ENCODE data around the gene ACTN1.

Gene ACTN1

GRCh38 chr14:68998062-68998461 lies 19.0 kb upstream of the ACTN1 start:
- Histone ChIP-seq H3K9ac (ENCODE audit: low read length) (no peak overlapping the region), H3K23ac (ENCODE audit: low read length) (no peak overlapping the region), H2BK120ac (ENCODE audit: insufficient read depth, low read length, poor library complexity) (no peak overlapping the region), H3K79me2 (ENCODE audit: control insufficient read depth, insufficient read depth, low read length, poor library complexity) (no peaks in the 10 kb centered on the region), H3K4me1 (ENCODE audit: control insufficient read depth in 1 of 2, insufficient read depth in 2 of 2, low read length in 2 of 2) (peaks cover 9 to 11% of the 10 kb centered on the region in 2 experiments), H2BK5ac (ENCODE audit: low read depth, low read length, poor library complexity) (no peak overlapping the region), H3K4ac (ENCODE audit: low read depth, low read length) (no peak overlapping the region), H4K91ac (ENCODE audit: low read depth, low read length) (no peak overlapping the region), H3K27me3 (ENCODE audit: insufficient read depth, low read length) (no peaks in the 10 kb centered on the region), H3K18ac (ENCODE audit: low read length) (no peak overlapping the region), H3K9me3 (ENCODE audit: insufficient read depth, low read depth, low read length) (no peaks in the 10 kb centered on the region), H3K36me3 (ENCODE audit: control insufficient read depth in 1 of 2, insufficient read depth in 2 of 2, low read length in 2 of 2) (no peaks in the 10 kb centered on the region), H3K14ac (ENCODE audit: low read length) (no peak overlapping the region), H3K79me1 (ENCODE audit: low read length) (peaks cover 1% of the 10 kb centered on the region), H4K8ac (ENCODE audit: low read depth, low read length) (no peak overlapping the region), H3K27ac (ENCODE audit: low read depth, low read length) (no peak overlapping the region), H2AK5ac (ENCODE audit: low read length) (no peak overlapping the region), H2BK12ac (ENCODE audit: low read length) (no peak overlapping the region), H4K12ac (ENCODE audit: low read depth, low read length) (no peak overlapping the region), H2AFZ (ENCODE audit: insufficient read depth, low read length, poor library complexity) (no peak overlapping the region), H3K4me2 (ENCODE audit: low read length) (no peak overlapping the region), H3K4me3 (ENCODE audit: low read depth, low read length) (no peak overlapping the region)
- WGBS (ENCODE audit: extremely low coverage, insufficient coverage, insufficient read length): no CpG with 5 or more reads among the region's 5 CpGs
- DNase-seq: no peak

- no peak for DNase-seq
- H3K4me3 ChIP-seq (ENCODE audit: low read depth, low read length): no peak overlapping the region
- no peak overlapping the region for H4K12ac ChIP-seq (ENCODE audit: low read depth, low read length)
- H3K36me3 ChIP-seq (ENCODE audit: control insufficient read depth in 1 of 2, insufficient read depth in 2 of 2, low read length in 2 of 2): no peaks in the 10 kb centered on the region
- no peak overlapping the region for H3K14ac ChIP-seq (ENCODE audit: low read length)
- H4K91ac ChIP-seq (ENCODE audit: low read depth, low read length): no peak overlapping the region
- no peak overlapping the region for H2BK12ac ChIP-seq (ENCODE audit: low read length)
- no peaks in the 10 kb centered on the region for H3K4me1 ChIP-seq (ENCODE audit: control insufficient read depth in 1 of 2, insufficient read depth in 2 of 2, low read length in 2 of 2)
- H3K27ac ChIP-seq (ENCODE audit: low read depth, low read length): no peak overlapping the region
- no peaks in the 10 kb centered on the region for H3K79me1 ChIP-seq (ENCODE audit: low read length)
- H3K79me2 ChIP-seq (ENCODE audit: control insufficient read depth, insufficient read depth, low read length, poor library complexity): no peaks in the 10 kb centered on the region
- no peaks in the 10 kb centered on the region for H3K27me3 ChIP-seq (ENCODE audit: insufficient read depth, low read length)
- H2BK120ac ChIP-seq (ENCODE audit: insufficient read depth, low read length, poor library complexity): no peak overlapping the region
- WGBS (ENCODE audit: extremely low coverage, insufficient coverage, insufficient read length): no CpG with 5 or more reads among the region's 4 CpGs
- no peak overlapping the region for H4K8ac ChIP-seq (ENCODE audit: low read depth, low read length)
- no peak overlapping the region for H3K18ac ChIP-seq (ENCODE audit: low read length)
- H2BK5ac ChIP-seq (ENCODE audit: low read depth, low read length, poor library complexity): no peak overlapping the region
- H2AK5ac ChIP-seq (ENCODE audit: low read length): no peak overlapping the region
- no peak overlapping the region for H2AFZ ChIP-seq (ENCODE audit: insufficient read depth, low read length, poor library complexity)
- no peak overlapping the region for H3K4ac ChIP-seq (ENCODE audit: low read depth, low read length)
- H3K9ac ChIP-seq (ENCODE audit: low read length): no peak overlapping the region
- no peaks in the 10 kb centered on the region for H3K9me3 ChIP-seq (ENCODE audit: insufficient read depth, low read depth, low read length)
- no peak overlapping the region for H3K4me2 ChIP-seq (ENCODE audit: low read length)
- H3K23ac ChIP-seq (ENCODE audit: low read length): no peak overlapping the region
These were observed 16.6 kb upstream of the ACTN1 start for GRCh38 chr14:68995731-68996130.

- Histone ChIP-seq H3K4ac (ENCODE audit: low read depth, low read length) (no peak overlapping the region), H4K12ac (ENCODE audit: low read depth, low read length) (no peak overlapping the region), H2BK12ac (ENCODE audit: low read length) (no peak overlapping the region), H3K4me1 (ENCODE audit: control insufficient read depth in 1 of 2, insufficient read depth in 2 of 2, low read length in 2 of 2) (no peaks in the 10 kb centered on the region), H3K9ac (ENCODE audit: low read length) (no peak overlapping the region), H3K36me3 (ENCODE audit: control insufficient read depth in 1 of 2, insufficient read depth in 2 of 2, low read length in 2 of 2) (no peaks in the 10 kb centered on the region), H2AK5ac (ENCODE audit: low read length) (no peak overlapping the region), H3K4me2 (ENCODE audit: low read length) (no peak overlapping the region), H3K27ac (ENCODE audit: low read depth, low read length) (no peak overlapping the region), H4K91ac (ENCODE audit: low read depth, low read length) (no peak overlapping the region), H3K9me3 (ENCODE audit: insufficient read depth, low read depth, low read length) (no peaks in the 10 kb centered on the region), H4K8ac (ENCODE audit: low read depth, low read length) (no peak overlapping the region), H2BK5ac (ENCODE audit: low read depth, low read length, poor library complexity) (no peak overlapping the region), H3K4me3 (ENCODE audit: low read depth, low read length) (no peak overlapping the region), H3K79me2 (ENCODE audit: control insufficient read depth, insufficient read depth, low read length, poor library complexity) (no peaks in the 10 kb centered on the region), H3K79me1 (ENCODE audit: low read length) (peaks cover 1% of the 10 kb centered on the region), H2AFZ (ENCODE audit: insufficient read depth, low read length, poor library complexity) (no peak overlapping the region), H3K23ac (ENCODE audit: low read length) (no peak overlapping the region), H3K18ac (ENCODE audit: low read length) (no peak overlapping the region), H3K27me3 (ENCODE audit: insufficient read depth, low read length) (no peaks in the 10 kb centered on the region), H3K14ac (ENCODE audit: low read length) (no peak overlapping the region), H2BK120ac (ENCODE audit: insufficient read depth, low read length, poor library complexity) (no peak overlapping the region)
- no peak for DNase-seq
- no CpG with 5 or more reads among the region's 2 CpGs for WGBS (ENCODE audit: extremely low coverage, insufficient coverage, insufficient read length)
These were observed 15.0 kb upstream of the ACTN1 start for GRCh38 chr14:68994056-68994455.

GRCh38 chr14:68987653-68988036 lies 8.5 kb upstream of the ACTN1 start:
- H3K27me3 ChIP-seq (ENCODE audit: insufficient read depth, low read length): no peaks in the 10 kb centered on the region
- H3K9ac ChIP-seq (ENCODE audit: low read length): no peak overlapping the region
- H2AFZ ChIP-seq (ENCODE audit: insufficient read depth, low read length, poor library complexity): no peak overlapping the region
- no peaks in the 10 kb centered on the region for H3K9me3 ChIP-seq (ENCODE audit: insufficient read depth, low read depth, low read length)
- H3K18ac ChIP-seq (ENCODE audit: low read length): no peak overlapping the region
- H2BK120ac ChIP-seq (ENCODE audit: insufficient read depth, low read length, poor library complexity): no peak overlapping the region
- H3K4me1 ChIP-seq (ENCODE audit: control insufficient read depth in 1 of 2, insufficient read depth in 2 of 2, low read length in 2 of 2): no peaks in the 10 kb centered on the region
- no peak overlapping the region for H3K23ac ChIP-seq (ENCODE audit: low read length)
- no peak for DNase-seq
- H4K91ac ChIP-seq (ENCODE audit: low read depth, low read length): no peak overlapping the region
- H2BK5ac ChIP-seq (ENCODE audit: low read depth, low read length, poor library complexity): no peak overlapping the region
- H2AK5ac ChIP-seq (ENCODE audit: low read length): no peak overlapping the region
- H4K12ac ChIP-seq (ENCODE audit: low read depth, low read length): no peak overlapping the region
- H3K4ac ChIP-seq (ENCODE audit: low read depth, low read length): no peak overlapping the region
- no peaks in the 10 kb centered on the region for H3K36me3 ChIP-seq (ENCODE audit: control insufficient read depth in 1 of 2, insufficient read depth in 2 of 2, low read length in 2 of 2)
- H4K8ac ChIP-seq (ENCODE audit: low read depth, low read length): no peak overlapping the region
- no peak overlapping the region for H3K4me3 ChIP-seq (ENCODE audit: low read depth, low read length)
- no peak overlapping the region for H3K4me2 ChIP-seq (ENCODE audit: low read length)
- peaks cover 3% of the 10 kb centered on the region for H3K79me1 ChIP-seq (ENCODE audit: low read length)
- WGBS (ENCODE audit: extremely low coverage, insufficient coverage, insufficient read length): no CpG with 5 or more reads among the region's 1 CpG
- no peak overlapping the region for H3K14ac ChIP-seq (ENCODE audit: low read length)
- no peak overlapping the region for H3K27ac ChIP-seq (ENCODE audit: low read depth, low read length)
- peak overlapping the region; percentile 55 for H2BK12ac ChIP-seq (ENCODE audit: low read length)
- H3K79me2 ChIP-seq (ENCODE audit: control insufficient read depth, insufficient read depth, low read length, poor library complexity): no peaks in the 10 kb centered on the region
